Measurements from ENCODE around the gene PRKAR2B. TPM values are rescaled to one million over a fixed set of nuclear protein-coding genes. Genes with fewer than 3 reads are reported as not detected.

Gene PRKAR2B
- 16.3 TPM for total RNA-seq
- long read RNA-seq, transcript PRKAR2B-201 (11 exons, 3,745 nt) = major isoform, 72 of 78 reads
- long read RNA-seq, partial matches to known transcripts = 2 of 78 reads
- long read RNA-seq, other reads (novel, unspliced or antisense) = 4 of 78 reads

- ATAC-seq (ENCODE audit: poor library complexity) (peak; percentile 97), DNase-seq (peak; percentile 86)
- intact Hi-C loops (cut with DNase I) = no loop called here
Measured at GRCh38 chr7:107044347-107045194, at the start of gene PRKAR2B. PRKAR2B (plus strand) TSS chr7:107044705; CDS start chr7:107044908, 203 bp downstream.

GRCh38 chr7:106994833-106995232, 49.7 kb upstream of the PRKAR2B start:
- DNase-seq = no peak
- no peak for ATAC-seq (ENCODE audit: poor library complexity)
- intact Hi-C loops (cut with DNase I) = no loop called here

GRCh38 chr7:106997487-106998271, 46.8 kb upstream of the PRKAR2B start:
- intact Hi-C loops (cut with DNase I) = no loop called here
- DNase-seq = no peak
- ATAC-seq (ENCODE audit: poor library complexity) = no peak

- DNase-seq (no peak), ATAC-seq (ENCODE audit: poor library complexity) (no peak)
- intact Hi-C loops (cut with DNase I) = no loop called here
Measured at GRCh38 chr7:106999023-106999422, 45.5 kb upstream of the PRKAR2B start.

GRCh38 chr7:107001490-107001889, 43.0 kb upstream of the PRKAR2B start:
- no peak for ATAC-seq (ENCODE audit: poor library complexity)
- no peak for DNase-seq
- intact Hi-C loops (cut with DNase I) = no loop called here

GRCh38 chr7:107002126-107002525, 42.4 kb upstream of the PRKAR2B start:
- no peak for ATAC-seq (ENCODE audit: poor library complexity)
- DNase-seq = no peak
- intact Hi-C loops (cut with DNase I) = no loop called here

GRCh38 chr7:107002529-107002998, 41.9 kb upstream of the PRKAR2B start:
- DNase-seq (no peak), ATAC-seq (ENCODE audit: poor library complexity) (no peak)
- intact Hi-C loops (cut with DNase I) = no loop called here

GRCh38 chr7:107007007-107007891, 37.3 kb upstream of the PRKAR2B start:
- intact Hi-C loops (cut with DNase I) = no loop called here
- DNase-seq = peak; percentile 46

GRCh38 chr7:107007892-107008287, 36.6 kb upstream of the PRKAR2B start:
- ATAC-seq (ENCODE audit: poor library complexity) (peak; percentile 20), DNase-seq (no peak)
- intact Hi-C loops (cut with DNase I) = no loop called here

More at GRCh38 chr7:107007007-107007891, 37.3 kb upstream of the PRKAR2B start:
- ATAC-seq (ENCODE audit: poor library complexity) = peak; percentile 95

GRCh38 chr7:107009846-107010203, 34.7 kb upstream of the PRKAR2B start:
- intact Hi-C loops (cut with DNase I) = no loop called here
- no peak for ATAC-seq (ENCODE audit: poor library complexity)
- no peak for DNase-seq

GRCh38 chr7:107012691-107013090, 31.8 kb upstream of the PRKAR2B start:
- intact Hi-C loops (cut with DNase I) = no loop called here
- no peak for ATAC-seq (ENCODE audit: poor library complexity)
- no peak for DNase-seq

GRCh38 chr7:107014387-107015023, 30.0 kb upstream of the PRKAR2B start:
- intact Hi-C loops (cut with DNase I) = no loop called here

GRCh38 chr7:107016312-107016711, 28.2 kb upstream of the PRKAR2B start:
- intact Hi-C loops (cut with DNase I) = no loop called here
- no peak for ATAC-seq (ENCODE audit: poor library complexity)
- no peak for DNase-seq

More at GRCh38 chr7:107014387-107015023, 30.0 kb upstream of the PRKAR2B start:
- ATAC-seq (ENCODE audit: poor library complexity) (peak; percentile 92), DNase-seq (no peak)

GRCh38 chr7:107017965-107018719, 26.4 kb upstream of the PRKAR2B start:
- DNase-seq = no peak
- no peak for ATAC-seq (ENCODE audit: poor library complexity)
- intact Hi-C loops (cut with DNase I) = no loop called here

- no peak for DNase-seq
- ATAC-seq (ENCODE audit: poor library complexity) = no peak
- intact Hi-C loops (cut with DNase I) = no loop called here
Measured at GRCh38 chr7:107020400-107020799, 24.1 kb upstream of the PRKAR2B start.

- ATAC-seq (ENCODE audit: poor library complexity) (no peak), DNase-seq (no peak)
- intact Hi-C loops (cut with DNase I) = no loop called here
Measured at GRCh38 chr7:107021600-107021999, 22.9 kb upstream of the PRKAR2B start.

- DNase-seq (no peak), ATAC-seq (ENCODE audit: poor library complexity) (no peak)
- intact Hi-C loops (cut with DNase I) = no loop called here
Measured at GRCh38 chr7:107023522-107024151, 20.9 kb upstream of the PRKAR2B start.

All from Right ventricle myocardium superior (tissue), 1 donor.